ENCODE data around the gene LILRB1.
"Not testable (repeated sequence)": the region's sequence is repeated elsewhere in the genome, so short reads cannot be mapped to it uniquely, and the experiment has no call there.

The LILRB1 gene

GRCh38 chr19:54662730-54663129, 32.4 kb downstream of the LILRB1 start, which contains the start of gene LILRB4:
Gene LILRB4, plus strand, starts transcription at chr19:54662985. Its CDS starts 49 bp downstream, at chr19:54663034.
- peak in 1 of 2 donors; percentile 71 for DNase-seq

DNA sequence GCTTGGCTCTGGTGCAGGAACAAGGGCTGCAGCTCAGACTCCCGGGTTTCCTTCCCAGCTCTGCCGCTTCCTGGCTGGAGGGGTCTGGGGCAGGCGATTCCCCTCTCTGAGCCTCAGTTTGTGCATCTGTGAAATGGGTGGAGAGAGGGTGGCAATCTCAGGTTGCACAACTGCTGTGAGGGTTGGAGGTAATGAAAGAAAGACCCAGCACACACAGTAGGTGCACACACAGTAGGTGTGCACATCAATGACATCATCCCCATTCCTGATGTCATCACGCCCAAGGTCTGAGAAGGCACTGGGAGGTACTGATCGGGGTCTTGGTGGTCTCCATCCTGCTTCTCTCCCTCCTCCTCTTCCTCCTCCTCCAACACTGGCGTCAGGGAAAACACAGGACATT, 35.2 kb downstream of the LILRB1 start:
- no peak for DNase-seq

DNA sequence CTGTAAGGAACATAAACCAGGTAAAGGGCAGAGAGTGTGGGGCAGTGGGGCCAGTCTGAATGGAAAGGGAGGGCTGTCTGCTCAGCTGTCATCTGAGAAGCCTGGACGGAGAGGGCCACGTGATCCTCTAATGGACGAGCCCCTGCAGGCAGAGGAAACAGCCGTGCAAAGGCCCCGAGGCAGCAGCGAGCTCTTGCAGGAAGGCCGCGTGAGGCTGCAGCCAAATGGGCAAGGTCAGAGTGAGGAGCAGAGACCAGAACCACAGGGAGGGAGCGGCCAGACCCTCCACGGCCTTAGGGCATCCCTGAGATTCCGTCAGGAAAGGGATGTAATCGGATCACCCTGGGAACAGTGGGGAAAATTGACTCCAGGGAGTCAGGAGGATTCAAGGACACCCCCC, 36.9 kb downstream of the LILRB1 start:
- DNase-seq = no peak

DNA sequence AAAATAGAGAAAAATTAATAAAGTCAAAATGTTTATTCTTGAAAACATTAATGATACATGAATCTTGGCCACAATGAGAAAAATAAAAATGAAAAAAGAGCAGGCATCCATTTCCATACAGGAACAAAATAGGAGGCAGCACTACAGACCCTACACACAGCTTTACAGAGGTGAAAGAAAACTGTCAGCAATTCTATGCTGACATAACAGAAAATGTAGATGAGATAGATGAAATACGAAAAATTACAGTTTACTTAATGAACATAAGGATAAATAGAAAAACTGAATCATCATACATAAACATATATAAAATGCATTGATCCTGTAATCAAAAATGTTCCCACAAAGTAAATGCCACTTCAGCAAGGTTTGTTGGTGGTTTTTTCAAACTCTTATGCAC, 38.1 kb downstream of the LILRB1 start:
- DNase-seq = no peak

- no peak for DNase-seq
Observed at GRCh38 chr19:54670576-54671357, 40.5 kb downstream of the LILRB1 start.

GRCh38 chr19:54673222-54673621, 42.9 kb downstream of the LILRB1 start:
- no peak for DNase-seq

DNA sequence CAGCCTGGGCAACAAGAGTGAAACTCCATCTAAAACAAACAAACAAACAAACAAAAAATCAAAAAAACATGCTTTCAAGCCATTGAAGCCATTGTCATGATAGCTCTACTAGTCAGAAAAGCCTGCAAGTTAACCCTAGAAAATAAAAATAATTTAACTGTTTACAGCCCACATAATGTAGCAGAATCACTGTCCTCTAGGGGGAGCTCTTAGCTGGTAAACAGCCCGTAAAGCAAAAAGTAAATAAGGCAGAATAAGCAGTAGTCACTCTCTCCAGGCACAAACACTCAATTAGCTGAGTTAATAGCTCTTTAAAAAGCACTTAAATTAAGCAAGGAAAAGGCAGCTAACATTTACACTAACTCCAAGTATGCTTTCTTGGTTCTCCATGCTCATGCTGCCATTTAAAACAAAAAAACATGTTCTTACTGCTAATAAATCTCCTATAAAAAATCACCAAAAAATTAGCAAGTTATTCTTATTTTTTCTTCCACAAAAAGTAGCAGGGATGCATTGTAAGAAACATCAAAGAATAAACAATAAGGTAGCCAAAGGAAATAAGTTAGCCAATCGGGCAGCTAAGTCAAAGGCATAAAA, 43.8 kb downstream of the LILRB1 start:
- peak in 1 of 2 donors; percentile 24 for DNase-seq

- peak in 1 of 2 donors; percentile 49 for DNase-seq
Observed at GRCh38 chr19:54676210-54676834, 46.0 kb downstream of the LILRB1 start.

GRCh38 chr19:54677217-54677616, 46.9 kb downstream of the LILRB1 start:
- DNase-seq = no peak

DNA sequence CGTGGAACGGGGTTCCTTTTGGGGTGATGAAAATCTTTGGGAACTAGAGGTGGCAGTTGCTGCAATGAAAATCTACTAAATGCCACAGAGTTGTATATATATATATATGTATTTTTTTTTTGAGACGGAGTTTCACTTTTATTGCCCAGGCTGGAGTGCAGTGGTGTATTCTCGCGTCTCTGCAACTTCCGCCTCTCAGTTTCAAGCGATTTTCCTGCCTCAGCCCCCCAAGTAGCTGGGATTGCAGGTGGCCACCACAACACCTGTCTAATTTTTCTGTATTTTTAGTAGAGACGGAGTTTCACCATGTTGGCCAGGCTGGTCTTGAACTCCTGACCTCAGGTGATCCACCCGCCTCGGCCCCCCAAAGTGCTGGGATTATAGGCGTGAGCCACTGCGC, 51.3 kb downstream of the LILRB1 start:
- DNase-seq = not testable (repeated sequence)

DNA sequence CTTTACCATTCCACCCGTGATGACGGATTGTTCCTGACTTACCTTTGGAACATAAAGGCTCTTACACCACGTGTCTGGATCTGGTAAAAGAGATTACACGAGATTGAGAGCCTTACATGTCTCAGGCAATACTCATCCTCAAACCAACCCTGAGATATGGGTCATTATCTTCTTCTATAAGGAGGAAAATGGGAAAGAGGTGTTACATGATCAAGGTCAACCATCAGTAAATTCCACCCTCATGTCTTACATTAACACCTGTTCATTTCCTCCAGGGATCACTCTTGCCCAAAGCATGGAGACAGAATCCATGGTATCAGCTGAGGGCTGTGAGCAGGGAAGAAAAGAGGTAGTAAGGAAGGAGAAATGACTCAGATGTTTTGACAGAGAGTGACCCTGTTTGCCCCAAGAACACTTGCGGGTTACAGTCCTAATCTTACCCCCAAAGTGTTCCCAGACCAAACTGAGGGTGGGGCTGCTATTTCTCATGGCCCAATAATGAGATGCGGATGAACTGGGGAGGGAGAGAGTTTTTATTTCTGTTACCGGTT, 52.1 kb downstream of the LILRB1 start:
- DNase-seq = no peak

GRCh38 chr19:54684527-54684926, 54.2 kb downstream of the LILRB1 start:
- no peak for DNase-seq

All from CD4-positive, alpha-beta T cell treated with Interleukin-1 beta for 1 hour (primary cell).